ENCODE measurements around the gene ALG14.

- TF ChIP-seq CTCF (IDR thresholded peaks at IDR 0.05) (no peak), POLR2A (IDR thresholded peaks at IDR 0.05) (no peak), POLR2AphosphoS5 (IDR thresholded peaks at IDR 0.05) (no peak), EP300 (IDR thresholded peaks at IDR 0.05) (no peak)
These were observed 102.0 kb downstream of the ALG14 start for GRCh38 chr1:94970783-94971182.
